Panc1 (cell line): Measurements from ENCODE around the gene MRPS33. TPM values are rescaled to one million over a fixed set of nuclear protein-coding genes. Genes with fewer than 3 reads are reported as not detected.

Experiments used
- ATAC-seq: fragments of 200-7000 bp; cut with Tn5 transposase; 2 replicates; pipeline ENCODE4 v1.9.1; 2020; ENCODE audit warnings: mild to moderate bottlenecking, moderate library complexity
- BruUV-seq: library from RNA; stranded (reverse); fragments of 400-500 nt; replicated peaks from 2 replicates; lab custom pipeline; 2021; lab: Mats Ljungman, UMichigan
- CTCF ChIA-PET: fragments of 300-600 bp; sonication (Branson Sonifier 250); formaldehyde crosslinking; loops from one replicate; lab custom pipeline; 2022; ENCODE audit warnings: antibody characterized with exemption; lab: Charles Lee
- POLR2A ChIA-PET: fragments of 300-600 bp; sonication (Branson Sonifier 250); formaldehyde crosslinking; loops from one replicate; lab custom pipeline; 2022; ENCODE audit warnings: antibody characterized with exemption; lab: Charles Lee
- DNase-seq: peaks from one replicate; pipeline ENCODE4 v3.0.0-alpha.2; 2010; ENCODE audit warnings: low read depth, low spot score
- H3K27ac ChIP-seq: 2 replicates; pipeline ENCODE4 v1.5.1; 2011; ENCODE audit warnings: mild to moderate bottlenecking, low read length, inconsistent platforms
- H3K27me3 ChIP-seq: fragments of 200-500 bp; sonication (Bioruptor generic); 2 replicates; pipeline ENCODE4 v1.6.0; 2014; ENCODE audit warnings: low read length, inconsistent platforms; ENCODE audit not compliant: control insufficient read depth, insufficient read depth
- H3K36me3 ChIP-seq: fragments of 200-500 bp; sonication (Bioruptor generic); 2 replicates; pipeline ENCODE4 v1.5.1; 2014; ENCODE audit warnings: inconsistent platforms, mild to moderate bottlenecking, low read length, moderate library complexity; ENCODE audit not compliant: control insufficient read depth, insufficient read depth
- H3K4me1 ChIP-seq: 2 replicates; pipeline ENCODE4 v1.5.1; 2011; ENCODE audit warnings: inconsistent platforms, mild to moderate bottlenecking, low read length, moderate library complexity; ENCODE audit not compliant: control insufficient read depth, insufficient read depth
- H3K4me3 ChIP-seq, 2 experiments: 2 replicates each; pipeline ENCODE4 v1.5.1; 2011 to 2012; ENCODE audit warnings: low read depth in 2 of 2, low read length in 2 of 2, mild to moderate bottlenecking in 2 of 2, inconsistent platforms in 1 of 2, moderate library complexity in 1 of 2
- H3K9me3 ChIP-seq: fragments of 200-500 bp; sonication (Bioruptor generic); 2 replicates; pipeline ENCODE4 v1.5.1; 2014; ENCODE audit warnings: low read depth, mild to moderate bottlenecking, inconsistent platforms, low read length, moderate library complexity; ENCODE audit not compliant: control insufficient read depth, insufficient read depth
- CTCF ChIP-seq: fragments of 450-650 bp; IDR thresholded peaks from 2 replicates; pipeline ENCODE4 v1.5.1; 2017; ENCODE audit warnings: mild to moderate bottlenecking
- POLR2AphosphoS5 ChIP-seq: IDR thresholded peaks from 2 replicates; pipeline ENCODE4 v1.6.1; 2012; ENCODE audit warnings: mild to moderate bottlenecking, low read depth, low read length, moderate library complexity
- REST ChIP-seq, 2 experiments: IDR thresholded peaks; 2 replicates each; pipeline ENCODE4 v1.6.1; 2011 to 2012; ENCODE audit warnings: low read depth in 2 of 2, control low read depth in 1 of 2, low read length in 1 of 2, mild to moderate bottlenecking in 1 of 2, moderate library complexity in 1 of 2; ENCODE audit not compliant: insufficient read depth in 1 of 2
- SIN3A ChIP-seq: IDR thresholded peaks from 2 replicates; pipeline ENCODE4 v1.6.1; 2012; ENCODE audit warnings: low read depth, mild to moderate bottlenecking, low read length, moderate library complexity, borderline replicate concordance; ENCODE audit not compliant: insufficient read depth
- TCF7L2 ChIP-seq: IDR thresholded peaks from 2 replicates; pipeline ENCODE4 v1.6.1; 2011; ENCODE audit warnings: mild to moderate bottlenecking, low read depth, low read length, inconsistent platforms
- in situ Hi-C: cut with HindIII; loops from 2 replicates; pipeline ENCODE4 v1.10.0; 2016; ENCODE audit warnings: low sequenced_read_pairs, low pct_unique_long_range_greater_than_20kb
- intact Hi-C: fragments of 100-400 bp; cut with micrococcal nuclease; formaldehyde crosslinking; loops from one replicate; pipeline ENCODE4 v1.10.0; 2022; ENCODE audit not compliant: unreplicated experiment
- total RNA-seq: library from RNA; stranded (reverse); gene quantifications from one replicate; pipeline ENCODE4 v1.2.1, GENCODE V29; 2021; ENCODE audit not compliant: unreplicated experiment

The MRPS33 gene
- total RNA-seq, 1 experiment from 2014 or later: 68.8 TPM

GRCh38 chr7:141013345-141013715 lies 1.4 kb downstream of the MRPS33 start:
- CTCF ChIA-PET: no interaction called here
- intact Hi-C loops (loop anchor here (5.0 kb wide), 1 partner anchor 201 kb away; no protein-coding TSS in a partner anchor), in situ Hi-C loops (no loop called here)
- H3K4me1 ChIP-seq: peaks cover 6% of the 10 kb centered on the region
- POLR2A ChIA-PET: no interaction called here
- ATAC-seq: no peak
- peaks cover 9% of the 10 kb centered on the region; the same call in 1 of the 2 replicates for H3K27me3 ChIP-seq
- DNase-seq: no peak
- no peak overlapping the region for H3K27ac ChIP-seq
- H3K4me3 ChIP-seq: no peak overlapping the region; a peak in 1 of 4 replicates
- H3K9me3 ChIP-seq: peaks cover 6% of the 10 kb centered on the region; the same call in 1 of the 2 replicates
- BruUV-seq: no TSS peak
- H3K36me3 ChIP-seq: peaks cover 4% of the 10 kb centered on the region
- TF ChIP-seq CTCF (no peak), POLR2AphosphoS5 (no peak), SIN3A (no peak)

GRCh38 chr7:141012696-141013344 lies 1.9 kb downstream of the MRPS33 start:
- TF ChIP-seq TCF7L2: no peak
- DNase-seq (no peak), ATAC-seq (no peak)
- Histone ChIP-seq H3K27me3 (peaks cover 9% of the 10 kb centered on the region; the same call in 1 of the 2 replicates), H3K4me3 (no peak overlapping the region), H3K36me3 (peaks cover 4% of the 10 kb centered on the region), H3K9me3 (peaks cover 6% of the 10 kb centered on the region; the same call in 1 of the 2 replicates), H3K4me1 (peaks cover 6% of the 10 kb centered on the region), H3K27ac (no peak overlapping the region)
- intact Hi-C loops (loop anchor here (5.0 kb wide), 1 partner anchor 201 kb away; no protein-coding TSS in a partner anchor), in situ Hi-C loops (no loop called here)
- POLR2A ChIA-PET: no interaction called here
- CTCF ChIA-PET: interaction anchor here (0.6 kb wide), 1 partner anchor 8 kb away, joined by 4 read pairs; no protein-coding TSS in a partner anchor
- BruUV-seq: no TSS peak

- DNase-seq: peak; percentile 59
- ChIA-PET POLR2A (interaction anchor here (0.7 kb wide), 1 partner anchor 316 kb away, joined by 3 read pairs; no protein-coding TSS in a partner anchor), CTCF (interaction anchor here (0.6 to 1.8 kb wide), 3 partner anchors 9 to 201 kb away, joined by 4 to 10 read pairs (median 7); no protein-coding TSS in a partner anchor)
- no peak overlapping the region for H3K4me3 ChIP-seq
- BruUV-seq: no TSS peak
- peaks cover 6% of the 10 kb centered on the region for H3K4me1 ChIP-seq
- intact Hi-C loops (loop anchor here (5.0 kb wide), 1 partner anchor 200 kb away; no protein-coding TSS in a partner anchor), in situ Hi-C loops (no loop called here)
- ATAC-seq: no peak
- H3K9me3 ChIP-seq: peaks cover 6% of the 10 kb centered on the region; the same call in 1 of the 2 replicates
- H3K27ac ChIP-seq: no peak overlapping the region
- H3K36me3 ChIP-seq: peaks cover 4% of the 10 kb centered on the region
- H3K27me3 ChIP-seq: peaks cover 7% of the 10 kb centered on the region; the same call in 1 of the 2 replicates
- TF ChIP-seq CTCF: peak; percentile 68
- no peak for TF ChIP-seq REST (IDR thresholded peaks at IDR 0.05; ENCODE audit: insufficient read depth in 1 of 2, low read depth in 2 of 2, low read length in 1 of 2)
- no peak for TF ChIP-seq TCF7L2
- no peak for TF ChIP-seq SIN3A
- TF ChIP-seq POLR2AphosphoS5: no peak
Observed at GRCh38 chr7:141012044-141012685, 2.6 kb downstream of the MRPS33 start.
